ENCODE data around the gene ACTL6B. TPM values are rescaled to one million over a fixed set of nuclear protein-coding genes. Genes with fewer than 3 reads are reported as not detected.

ACTL6B gene
- total RNA-seq, 1 experiment from 2014 or later = not detected

GRCh38 chr7:100604028-100604975 lies 51.9 kb downstream of the ACTL6B start:
- no peaks in the 10 kb centered on the region for H3K79me2 ChIP-seq (ENCODE audit: low read length)

DNA sequence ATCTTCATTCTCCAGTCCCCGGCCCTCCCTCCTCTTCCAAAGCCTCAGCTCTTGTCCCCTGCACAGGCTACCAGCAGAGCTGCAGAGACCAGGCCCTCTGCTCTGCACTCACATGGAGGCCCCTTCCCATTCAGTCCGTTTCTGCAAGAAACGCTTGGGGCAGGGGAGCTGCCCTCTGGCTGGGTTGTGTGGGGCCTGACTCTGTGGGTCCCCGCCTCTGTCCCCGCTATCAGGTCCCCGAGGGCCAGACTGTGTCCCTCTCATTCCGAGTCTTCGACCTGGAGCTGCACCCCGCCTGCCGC lies 52.6 kb downstream of the ACTL6B start:
- Histone ChIP-seq H3K4me3 (ENCODE audit: low read length) (peak overlapping the region; percentile 54), H3K79me2 (ENCODE audit: low read length) (no peaks in the 10 kb centered on the region), H3K4me1 (ENCODE audit: insufficient read depth, low read length) (peaks cover 24% of the 10 kb centered on the region), H3K9me2 (replicated peaks; ENCODE audit: low read length) (no peaks in the 10 kb centered on the region), H3K27me3 (ENCODE audit: low read length) (no peaks in the 10 kb centered on the region), H4K20me1 (ENCODE audit: low read length) (no peaks in the 10 kb centered on the region), H3K9me3 (ENCODE audit: low read length) (no peaks in the 10 kb centered on the region), H3K9ac (ENCODE audit: low read length) (no peak overlapping the region), H3F3A (ENCODE audit: low read length, unreplicated experiment) (no peaks in the 10 kb centered on the region), H2AFZ (ENCODE audit: low read length) (peak overlapping the region; percentile 74), H3K4me2 (ENCODE audit: low read length) (peak overlapping the region; percentile 82), H3K27ac (ENCODE audit: low read length) (no peak overlapping the region), H3K36me3 (ENCODE audit: low read depth, low read length) (no peaks in the 10 kb centered on the region)
- DNase-seq = no peak
- BruUV-seq (replicated peaks) = no TSS peak
- POLR2A ChIA-PET (ENCODE audit: unreplicated experiment) = no interaction called here
- CTCF ChIA-PET = no interaction called here
- TF ChIP-seq EZH2 (IDR thresholded peaks at IDR 0.05; ENCODE audit: low read length, unreplicated experiment) (no peak), CTCF (conservative IDR thresholded peaks at IDR 0.05; ENCODE audit: low read depth, low read length) (no peak), EZH2phosphoT487 (IDR thresholded peaks at IDR 0.05; ENCODE audit: borderline replicate concordance, low read length) (no peak)
- no peak for ATAC-seq
- intact Hi-C loops (cut with micrococcal nuclease) = loop anchor here (2.0 kb wide), 3 partner anchors 17 to 87 kb away; partner anchors contain the start of genes FBXO24, GNB2 and LRCH4

More at GRCh38 chr7:100604028-100604975, 51.9 kb downstream of the ACTL6B start:
- ChIA-PET CTCF (interaction anchor here (0.6 kb wide), 1 partner anchor 16 kb away, joined by 4 read pairs; no protein-coding TSS in a partner anchor), POLR2A (ENCODE audit: unreplicated experiment) (no interaction called here)
- intact Hi-C loops (cut with micrococcal nuclease) = loop anchor here (2.0 kb wide), 3 partner anchors 18 to 86 kb away; partner anchors contain the start of genes FBXO24, GNB2 and LRCH4
- no peak overlapping the region for H3K27ac ChIP-seq (ENCODE audit: low read length)
- peaks cover 24% of the 10 kb centered on the region for H3K4me1 ChIP-seq (ENCODE audit: insufficient read depth, low read length)
- H3K27me3 ChIP-seq (ENCODE audit: low read length) = no peaks in the 10 kb centered on the region
- peak overlapping the region; percentile 54 for H3K9ac ChIP-seq (ENCODE audit: low read length)
- H3F3A ChIP-seq (ENCODE audit: low read length, unreplicated experiment) = no peaks in the 10 kb centered on the region
- no peak for TF ChIP-seq EZH2phosphoT487 (IDR thresholded peaks at IDR 0.05; ENCODE audit: borderline replicate concordance, low read length)
- peak; percentile 52 for TF ChIP-seq CTCF (conservative IDR thresholded peaks at IDR 0.05; ENCODE audit: low read depth, low read length)
- H4K20me1 ChIP-seq (ENCODE audit: low read length) = no peaks in the 10 kb centered on the region
- no peaks in the 10 kb centered on the region for H3K9me3 ChIP-seq (ENCODE audit: low read length)
- H3K4me2 ChIP-seq (ENCODE audit: low read length) = peak overlapping the region; percentile 100
- H3K9me2 ChIP-seq (replicated peaks; ENCODE audit: low read length) = no peaks in the 10 kb centered on the region
- no peaks in the 10 kb centered on the region for H3K36me3 ChIP-seq (ENCODE audit: low read depth, low read length)
- no TSS peak for BruUV-seq (replicated peaks)
- peak overlapping the region; percentile 80 for H3K4me3 ChIP-seq (ENCODE audit: low read length)
- peak; percentile 65 for ATAC-seq
- DNase-seq = peak; percentile 59
- H2AFZ ChIP-seq (ENCODE audit: low read length) = peak overlapping the region; percentile 90

Data from PC-3 (cell line).